Breast epithelium (tissue), 3 donors: ENCODE measurements around the gene CCDC15.

ENCODE experiments used
- POLR2A ChIP-seq: fragments of 450-650 bp; IDR thresholded peaks from one replicate; pipeline ENCODE4 v1.6.1; 2016; ENCODE audit warnings: antibody characterized with exemption, mild to moderate bottlenecking, moderate library complexity
- POLR2AphosphoS5 ChIP-seq, 3 donors: sonication (generic); formaldehyde crosslinking; IDR thresholded peaks; one replicate each; pipeline ENCODE4 v1.6.1; 2017; ENCODE audit warnings: antibody characterized with exemption in 3 of 3
- TF ChIP-seq, protein P1 (sequence below), 3 donors: fragments of 450-650 bp; IDR thresholded peaks; one replicate each; pipeline ENCODE4 v1.5.1; 2016 to 2017; ENCODE audit warnings: antibody characterized with exemption in 3 of 3, mild to moderate bottlenecking in 3 of 3, moderate library complexity in 3 of 3

DNA sequence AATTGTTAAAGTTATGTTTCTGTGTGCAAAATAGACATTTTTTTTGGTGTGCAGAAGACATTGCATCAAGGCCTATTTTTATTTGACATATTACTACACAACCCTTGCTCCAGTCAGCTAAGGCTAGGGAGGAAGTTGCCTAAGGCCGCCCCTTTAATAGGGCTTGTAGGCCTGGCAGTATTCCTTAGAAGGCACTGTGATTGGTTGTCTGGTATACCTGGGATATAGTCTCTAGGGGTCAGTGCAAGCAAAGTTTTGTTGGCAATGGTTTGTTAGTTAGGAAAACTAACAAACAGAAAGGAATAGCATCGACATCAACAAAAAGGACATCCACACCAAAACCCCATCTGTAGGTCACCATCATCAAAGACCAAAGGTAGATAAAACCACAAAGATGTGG lies 16.9 kb downstream of the CCDC15 start:
- no peak for TF ChIP-seq POLR2A
- TF ChIP-seq, protein P1, sequence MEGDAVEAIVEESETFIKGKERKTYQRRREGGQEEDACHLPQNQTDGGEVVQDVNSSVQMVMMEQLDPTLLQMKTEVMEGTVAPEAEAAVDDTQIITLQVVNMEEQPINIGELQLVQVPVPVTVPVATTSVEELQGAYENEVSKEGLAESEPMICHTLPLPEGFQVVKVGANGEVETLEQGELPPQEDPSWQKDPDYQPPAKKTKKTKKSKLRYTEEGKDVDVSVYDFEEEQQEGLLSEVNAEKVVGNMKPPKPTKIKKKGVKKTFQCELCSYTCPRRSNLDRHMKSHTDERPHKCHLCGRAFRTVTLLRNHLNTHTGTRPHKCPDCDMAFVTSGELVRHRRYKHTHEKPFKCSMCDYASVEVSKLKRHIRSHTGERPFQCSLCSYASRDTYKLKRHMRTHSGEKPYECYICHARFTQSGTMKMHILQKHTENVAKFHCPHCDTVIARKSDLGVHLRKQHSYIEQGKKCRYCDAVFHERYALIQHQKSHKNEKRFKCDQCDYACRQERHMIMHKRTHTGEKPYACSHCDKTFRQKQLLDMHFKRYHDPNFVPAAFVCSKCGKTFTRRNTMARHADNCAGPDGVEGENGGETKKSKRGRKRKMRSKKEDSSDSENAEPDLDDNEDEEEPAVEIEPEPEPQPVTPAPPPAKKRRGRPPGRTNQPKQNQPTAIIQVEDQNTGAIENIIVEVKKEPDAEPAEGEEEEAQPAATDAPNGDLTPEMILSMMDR (IDR thresholded peaks at IDR 0.05): no peak
- TF ChIP-seq POLR2AphosphoS5 (IDR thresholded peaks at IDR 0.05): no peak
